ENCODE results near the gene BAZ1A. TPM values are rescaled to one million over a fixed set of nuclear protein-coding genes. Genes with fewer than 3 reads are reported as not detected.

BAZ1A gene
- total RNA-seq, 1 experiment from 2014 or later = 24.2 TPM

GRCh38 chr14:34912182-34912581, 37.0 kb upstream of the BAZ1A start:
- H3K27ac ChIP-seq (ENCODE audit: low read depth, low read length) = no peak overlapping the region
- ChIA-PET CTCF (interaction anchor here (1.0 kb wide), 1 partner anchor 239 kb away, joined by 4 read pairs; no protein-coding TSS in a partner anchor), RAD21 (ENCODE audit: low non-redundant PET in 1 of 2, low total read pairs in 2 of 2, uncharacterized antibody in 2 of 2, unreplicated experiment in 2 of 2) (interaction anchor here in 1 of 2 experiments (0.5 kb wide), 1 partner anchor 129 kb away, joined by 3 read pairs; no protein-coding TSS in a partner anchor), POLR2A (interaction anchor here (1.0 kb wide), 1 partner anchor 9 kb away, joined by 3 read pairs; no protein-coding TSS in a partner anchor)
- H3K4me2 ChIP-seq (ENCODE audit: low read length) = no peak overlapping the region
- H3K9ac ChIP-seq (ENCODE audit: low read length) = no peak overlapping the region
- DNase-seq (ENCODE audit: low read depth, low spot score) = no peak
- TF ChIP-seq EGR1 (IDR thresholded peaks at IDR 0.05; ENCODE audit: low read depth) = no peak
- TF ChIP-seq SRF (IDR thresholded peaks at IDR 0.05; ENCODE audit: low read depth) = no peak
- no peak for TF ChIP-seq FOSL1 (IDR thresholded peaks at IDR 0.05; ENCODE audit: low read depth)
- 0 out of 6 replicates have a peak, but pooled peaks of 1 of the 3 experiments have one; percentile 27 for TF ChIP-seq CTCF (IDR thresholded peaks at IDR 0.05 in 2 of 3, conservative IDR thresholded peaks at IDR 0.05 in 1 of 3; ENCODE audit: borderline replicate concordance in 1 of 3, insufficient read depth in 1 of 3, low read depth in 2 of 3, low read length in 2 of 3)
- TF ChIP-seq RAD21 (IDR thresholded peaks at IDR 0.05; ENCODE audit: low read depth) = peak; percentile 49; the same call in 1 of the 2 replicates
- TF ChIP-seq ATF3 (IDR thresholded peaks at IDR 0.05) = no peak
- H3K9me2 ChIP-seq (ENCODE audit: insufficient read depth) = no peaks in the 10 kb centered on the region
- no peaks in the 10 kb centered on the region for H3K9me3 ChIP-seq (ENCODE audit: control insufficient read depth in 1 of 2, insufficient read depth in 1 of 2, low read depth in 1 of 2, low read length in 2 of 2)
- no TSS peak for BruUV-seq (replicated peaks)
- no peaks in the 10 kb centered on the region for H4K20me1 ChIP-seq (ENCODE audit: insufficient read depth)
- no peaks in the 10 kb centered on the region for H3K79me2 ChIP-seq (ENCODE audit: insufficient read depth, low read length)
- intact Hi-C loops (cut with micrococcal nuclease) = loop anchor here (5.0 kb wide), 1 partner anchor 240 kb away; no protein-coding TSS in a partner anchor
- no peak overlapping the region for H3K4me3 ChIP-seq (replicated peaks in 1 of 2; ENCODE audit: low read depth in 1 of 2, low read length in 2 of 2)
- H3K27me3 ChIP-seq (ENCODE audit: insufficient read depth, low read length) = no peaks in the 10 kb centered on the region
- H3K36me3 ChIP-seq (ENCODE audit: control insufficient read depth in 1 of 2, insufficient read depth in 2 of 2, low read length in 2 of 2) = no peaks in the 10 kb centered on the region
- peak; percentile 49; the same call in 1 of the 2 replicates for ATAC-seq
- no peaks in the 10 kb centered on the region for H3K4me1 ChIP-seq (ENCODE audit: control insufficient read depth in 1 of 2, insufficient read depth in 2 of 2, low read length in 2 of 2)
- no peak overlapping the region for H2AFZ ChIP-seq (ENCODE audit: low read depth, low read length, poor library complexity, severe bottlenecking)

All from HCT116 (cell line).